HEK293 (cell line): Measurements from ENCODE around the gene PSMB11.

Experiments used
- CTCF ChIA-PET: fragments of 350-600 bp; formaldehyde crosslinking; extraction: SDS; loops from one replicate; lab custom pipeline; 2021; ENCODE audit warnings: antibody characterized with exemption; lab: Yijun Ruan, JAX
- POLR2A ChIA-PET: fragments of 300-600 bp; formaldehyde crosslinking; extraction: SDS; loops from one replicate; lab custom pipeline; 2020; ENCODE audit warnings: antibody characterized with exemption, inconsistent platforms; lab: Yijun Ruan, JAX
- H3K27ac ChIP-seq: fragments of 200-500 bp; sonication (Bioruptor generic); 2 replicates; pipeline ENCODE4 v1.5.1; 2014; ENCODE audit warnings: low read depth, low read length, control low read depth, inconsistent platforms; ENCODE audit errors: extremely low read depth
- H3K36me3 ChIP-seq, 2 experiments: fragments of 200-500 bp in 1 of 2; sonication (Bioruptor generic) in 1 of 2; 1 replicate in 1 of 2; 2 replicates in 1 of 2; pipeline ENCODE4 v1.5.1; 2014 to 2017; ENCODE audit warnings: inconsistent platforms in 2 of 2, low read length in 2 of 2; ENCODE audit not compliant: control insufficient read depth in 2 of 2, insufficient read depth in 1 of 2
- H3K4me1 ChIP-seq: fragments of 200-500 bp; sonication (Bioruptor generic); 2 replicates; pipeline ENCODE4 v1.5.1; 2014; ENCODE audit warnings: mild to moderate bottlenecking, low read length, inconsistent platforms; ENCODE audit not compliant: control insufficient read depth, insufficient read depth
- H3K4me3 ChIP-seq: 2 replicates; pipeline ENCODE4 v1.5.1; 2011; ENCODE audit warnings: low read depth, mild to moderate bottlenecking, control low read depth, low read length, moderate library complexity
- H3K9me3 ChIP-seq: fragments of 200-500 bp; sonication (Bioruptor generic); 2 replicates; pipeline ENCODE4 v1.5.1; 2014; ENCODE audit warnings: low read depth, low read length, inconsistent platforms; ENCODE audit not compliant: control insufficient read depth, insufficient read depth
- FEZF1 ChIP-seq: fragments of 450-650 bp; formaldehyde crosslinking; IDR thresholded peaks from 2 replicates; pipeline ENCODE4 v1.5.1; 2016; ENCODE audit warnings: missing biosample characterization, missing genetic modification characterization
- GLI4 ChIP-seq: fragments of 450-650 bp; formaldehyde crosslinking; IDR thresholded peaks from 2 replicates; pipeline ENCODE4 v1.5.1; 2016; ENCODE audit warnings: missing biosample characterization, missing genetic modification characterization
- HOXD13 ChIP-seq: sonication (generic); formaldehyde crosslinking; IDR thresholded peaks from 2 replicates; pipeline ENCODE4 v1.8.0; 2022; ENCODE audit warnings: missing genetic modification reagents, borderline replicate concordance
- IKZF3 ChIP-seq: fragments of 450-650 bp; IDR thresholded peaks from 2 replicates; pipeline ENCODE4 v1.5.0; 2018; ENCODE audit warnings: missing biosample characterization, mild to moderate bottlenecking, missing genetic modification characterization, moderate library complexity
- RBAK ChIP-seq: fragments of 450-650 bp; formaldehyde crosslinking; IDR thresholded peaks from 2 replicates; pipeline ENCODE4 v1.5.1; 2016; ENCODE audit warnings: missing biosample characterization, missing genetic modification characterization
- SCRT1 ChIP-seq: fragments of 450-650 bp; formaldehyde crosslinking; IDR thresholded peaks from 2 replicates; pipeline ENCODE4 v1.5.1; 2016; ENCODE audit warnings: missing biosample characterization, missing genetic modification characterization, borderline replicate concordance
- SCRT2 ChIP-seq: fragments of 450-650 bp; formaldehyde crosslinking; IDR thresholded peaks from 2 replicates; pipeline ENCODE4 v1.5.1; 2016; ENCODE audit warnings: missing biosample characterization, missing genetic modification characterization
- ZBTB20 ChIP-seq: fragments of 450-650 bp; formaldehyde crosslinking; IDR thresholded peaks from 2 replicates; pipeline ENCODE4 v1.5.1; 2016; ENCODE audit warnings: missing biosample characterization, missing genetic modification characterization
- ZBTB7A ChIP-seq: fragments of 450-650 bp; formaldehyde crosslinking; IDR thresholded peaks from 2 replicates; pipeline ENCODE4 v1.5.1; 2016; ENCODE audit warnings: low read depth, missing biosample characterization, missing genetic modification characterization
- ZFHX2 ChIP-seq: fragments of 450-650 bp; formaldehyde crosslinking; conservative IDR thresholded peaks from 2 replicates; pipeline ENCODE4 v1.5.1; 2016; ENCODE audit warnings: missing biosample characterization, missing genetic modification characterization
- ZNF10 ChIP-seq: fragments of 450-650 bp; formaldehyde crosslinking; IDR thresholded peaks from 2 replicates; pipeline ENCODE4 v1.5.1; 2017; ENCODE audit warnings: missing biosample characterization, missing genetic modification characterization
- ZNF121 ChIP-seq: fragments of 450-650 bp; formaldehyde crosslinking; IDR thresholded peaks from 2 replicates; pipeline ENCODE4 v1.5.1; 2016; ENCODE audit warnings: missing biosample characterization, missing genetic modification characterization
- ZNF202 ChIP-seq: fragments of 450-650 bp; formaldehyde crosslinking; IDR thresholded peaks from 2 replicates; pipeline ENCODE4 v1.5.1; 2016; ENCODE audit warnings: missing biosample characterization, missing genetic modification characterization, borderline replicate concordance
- ZNF214 ChIP-seq: fragments of 450-650 bp; formaldehyde crosslinking; IDR thresholded peaks from 2 replicates; pipeline ENCODE4 v1.5.1; 2017; ENCODE audit warnings: missing biosample characterization, mild to moderate bottlenecking, missing genetic modification characterization, borderline replicate concordance
- ZNF24 ChIP-seq: fragments of 450-650 bp; formaldehyde crosslinking; IDR thresholded peaks from 2 replicates; pipeline ENCODE4 v1.5.1; 2016; ENCODE audit warnings: missing biosample characterization, missing genetic modification characterization
- ZNF48 ChIP-seq: fragments of 450-650 bp; formaldehyde crosslinking; IDR thresholded peaks from 2 replicates; pipeline ENCODE4 v1.5.1; 2016; ENCODE audit warnings: missing biosample characterization, missing genetic modification characterization
- ZNF76 ChIP-seq: fragments of 450-650 bp; formaldehyde crosslinking; IDR thresholded peaks from 2 replicates; pipeline ENCODE4; 2016; ENCODE audit warnings: low read depth, missing biosample characterization, missing genetic modification characterization, borderline replicate concordance
- ZNF792 ChIP-seq: fragments of 450-650 bp; formaldehyde crosslinking; IDR thresholded peaks from 2 replicates; pipeline ENCODE4 v1.5.1; 2016; ENCODE audit warnings: missing biosample characterization, missing genetic modification characterization
- ZNF837 ChIP-seq: fragments of 450-650 bp; formaldehyde crosslinking; IDR thresholded peaks from 2 replicates; pipeline ENCODE4 v1.5.1; 2016; ENCODE audit warnings: missing biosample characterization, missing genetic modification characterization
- TF ChIP-seq, protein P1 (sequence below): fragments of 450-650 bp; formaldehyde crosslinking; conservative IDR thresholded peaks from 2 replicates; pipeline ENCODE4 v1.5.1; 2016; ENCODE audit warnings: low read depth, missing biosample characterization, missing genetic modification characterization
- TF ChIP-seq, protein P2 (sequence below): fragments of 450-650 bp; formaldehyde crosslinking; IDR thresholded peaks from 2 replicates; pipeline ENCODE4 v1.5.1; 2016; ENCODE audit warnings: missing biosample characterization, missing genetic modification characterization
- TF ChIP-seq, protein P3 (sequence below): fragments of 450-650 bp; formaldehyde crosslinking; IDR thresholded peaks from 2 replicates; pipeline ENCODE4; 2016; ENCODE audit warnings: missing biosample characterization, missing genetic modification characterization
- TF ChIP-seq, protein P4 (sequence below): fragments of 450-650 bp; formaldehyde crosslinking; IDR thresholded peaks from 2 replicates; pipeline ENCODE4 v1.5.1; 2016; ENCODE audit warnings: missing biosample characterization, missing genetic modification characterization, borderline replicate concordance
- TF ChIP-seq, protein P5 (sequence below): fragments of 450-650 bp; formaldehyde crosslinking; IDR thresholded peaks from 2 replicates; pipeline ENCODE4 v1.5.1; 2016; ENCODE audit warnings: missing biosample characterization, missing genetic modification characterization

The PSMB11 gene

DNA sequence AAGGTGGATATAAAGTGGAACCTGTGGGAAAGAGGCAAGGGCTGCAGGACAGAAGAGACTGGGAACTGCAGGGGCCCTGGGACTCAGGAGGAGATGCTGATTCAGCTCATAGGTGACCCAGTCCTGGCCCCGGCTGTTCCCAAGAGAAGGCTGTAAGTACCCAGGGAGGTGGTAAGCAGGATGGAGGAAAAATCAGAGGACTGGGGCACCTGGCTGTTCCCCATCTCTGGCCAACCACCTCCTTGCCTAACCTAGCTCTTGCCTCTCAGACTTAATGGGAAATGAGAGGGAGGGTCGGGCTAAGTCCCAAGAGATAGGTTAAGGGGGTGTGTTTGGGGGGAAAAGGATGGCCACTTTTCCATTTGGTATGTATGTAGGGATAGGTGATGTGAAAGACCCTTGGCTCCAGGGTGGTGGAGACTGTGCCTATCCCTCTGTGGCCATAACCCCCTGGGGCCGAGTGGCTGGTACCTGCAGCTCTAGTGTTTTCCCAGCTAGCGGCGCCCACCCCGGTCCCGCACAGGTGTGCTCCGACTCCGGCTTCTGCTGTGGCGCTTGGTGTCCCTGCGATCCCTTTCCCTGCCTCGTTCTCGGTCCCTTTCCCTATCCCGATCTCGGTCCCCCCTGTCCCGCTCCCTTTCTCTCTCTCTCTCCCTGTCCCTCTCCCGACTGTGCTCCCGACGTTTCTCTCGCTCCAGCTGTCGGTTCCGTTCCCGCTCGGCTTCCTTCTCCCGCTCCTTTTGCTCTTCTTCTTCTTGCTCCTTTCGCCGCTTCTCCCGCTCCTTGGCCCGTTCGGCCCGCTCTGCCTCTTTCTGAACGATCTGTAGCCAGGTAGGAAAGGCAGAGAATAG, 16.9 kb downstream of the PSMB11 start (continued):
- TF ChIP-seq, protein P1, sequence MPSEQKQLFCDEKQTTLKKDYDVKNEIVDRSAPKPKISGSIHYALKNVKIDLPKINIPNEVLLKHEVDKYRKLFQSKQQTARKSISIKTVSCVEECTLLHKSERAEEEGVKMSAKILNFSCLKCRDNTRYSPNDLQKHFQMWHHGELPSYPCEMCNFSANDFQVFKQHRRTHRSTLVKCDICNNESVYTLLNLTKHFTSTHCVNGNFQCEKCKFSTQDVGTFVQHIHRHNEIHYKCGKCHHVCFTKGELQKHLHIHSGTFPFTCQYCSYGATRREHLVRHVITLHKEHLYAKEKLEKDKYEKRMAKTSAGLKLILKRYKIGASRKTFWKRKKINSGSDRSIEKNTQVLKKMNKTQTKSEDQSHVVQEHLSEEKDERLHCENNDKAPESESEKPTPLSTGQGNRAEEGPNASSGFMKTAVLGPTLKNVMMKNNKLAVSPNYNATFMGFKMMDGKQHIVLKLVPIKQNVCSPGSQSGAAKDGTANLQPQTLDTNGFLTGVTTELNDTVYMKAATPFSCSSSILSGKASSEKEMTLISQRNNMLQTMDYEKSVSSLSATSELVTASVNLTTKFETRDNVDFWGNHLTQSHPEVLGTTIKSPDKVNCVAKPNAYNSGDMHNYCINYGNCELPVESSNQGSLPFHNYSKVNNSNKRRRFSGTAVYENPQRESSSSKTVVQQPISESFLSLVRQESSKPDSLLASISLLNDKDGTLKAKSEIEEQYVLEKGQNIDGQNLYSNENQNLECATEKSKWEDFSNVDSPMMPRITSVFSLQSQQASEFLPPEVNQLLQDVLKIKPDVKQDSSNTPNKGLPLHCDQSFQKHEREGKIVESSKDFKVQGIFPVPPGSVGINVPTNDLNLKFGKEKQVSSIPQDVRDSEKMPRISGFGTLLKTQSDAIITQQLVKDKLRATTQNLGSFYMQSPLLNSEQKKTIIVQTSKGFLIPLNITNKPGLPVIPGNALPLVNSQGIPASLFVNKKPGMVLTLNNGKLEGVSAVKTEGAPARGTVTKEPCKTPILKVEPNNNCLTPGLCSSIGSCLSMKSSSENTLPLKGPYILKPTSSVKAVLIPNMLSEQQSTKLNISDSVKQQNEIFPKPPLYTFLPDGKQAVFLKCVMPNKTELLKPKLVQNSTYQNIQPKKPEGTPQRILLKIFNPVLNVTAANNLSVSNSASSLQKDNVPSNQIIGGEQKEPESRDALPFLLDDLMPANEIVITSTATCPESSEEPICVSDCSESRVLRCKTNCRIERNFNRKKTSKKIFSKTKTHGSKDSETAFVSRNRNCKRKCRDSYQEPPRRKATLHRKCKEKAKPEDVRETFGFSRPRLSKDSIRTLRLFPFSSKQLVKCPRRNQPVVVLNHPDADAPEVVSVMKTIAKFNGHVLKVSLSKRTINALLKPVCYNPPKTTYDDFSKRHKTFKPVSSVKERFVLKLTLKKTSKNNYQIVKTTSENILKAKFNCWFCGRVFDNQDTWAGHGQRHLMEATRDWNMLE = no peak
- TF ChIP-seq ZFHX2 (tag by site-specific recombination) (no peak), ZNF214 (no peak), ZNF48 (no peak), IKZF3 (tag by site-specific recombination) (no peak), FEZF1 (tag by site-specific recombination) (no peak), ZNF792 (tag by site-specific recombination) (no peak), ZBTB20 (peak; percentile 55), SCRT2 (tag by site-specific recombination) (no peak), ZNF837 (tag by site-specific recombination) (no peak), ZNF202 (tag by site-specific recombination) (peak; percentile 80)
- TF ChIP-seq, protein P2, sequence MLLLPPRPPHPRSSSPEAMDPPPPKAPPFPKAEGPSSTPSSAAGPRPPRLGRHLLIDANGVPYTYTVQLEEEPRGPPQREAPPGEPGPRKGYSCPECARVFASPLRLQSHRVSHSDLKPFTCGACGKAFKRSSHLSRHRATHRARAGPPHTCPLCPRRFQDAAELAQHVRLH (tag by site-specific recombination) = no peak
- TF ChIP-seq, protein P3, sequence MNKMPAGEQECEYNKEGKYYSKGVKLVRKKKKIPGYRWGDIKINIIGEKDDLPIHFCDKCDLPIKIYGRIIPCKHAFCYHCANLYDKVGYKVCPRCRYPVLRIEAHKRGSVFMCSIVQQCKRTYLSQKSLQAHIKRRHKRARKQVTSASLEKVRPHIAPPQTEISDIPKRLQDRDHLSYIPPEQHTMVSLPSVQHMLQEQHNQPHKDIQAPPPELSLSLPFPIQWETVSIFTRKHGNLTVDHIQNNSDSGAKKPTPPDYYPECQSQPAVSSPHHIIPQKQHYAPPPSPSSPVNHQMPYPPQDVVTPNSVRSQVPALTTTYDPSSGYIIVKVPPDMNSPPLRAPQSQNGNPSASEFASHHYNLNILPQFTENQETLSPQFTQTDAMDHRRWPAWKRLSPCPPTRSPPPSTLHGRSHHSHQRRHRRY (tag by site-specific recombination) = no peak

DNA sequence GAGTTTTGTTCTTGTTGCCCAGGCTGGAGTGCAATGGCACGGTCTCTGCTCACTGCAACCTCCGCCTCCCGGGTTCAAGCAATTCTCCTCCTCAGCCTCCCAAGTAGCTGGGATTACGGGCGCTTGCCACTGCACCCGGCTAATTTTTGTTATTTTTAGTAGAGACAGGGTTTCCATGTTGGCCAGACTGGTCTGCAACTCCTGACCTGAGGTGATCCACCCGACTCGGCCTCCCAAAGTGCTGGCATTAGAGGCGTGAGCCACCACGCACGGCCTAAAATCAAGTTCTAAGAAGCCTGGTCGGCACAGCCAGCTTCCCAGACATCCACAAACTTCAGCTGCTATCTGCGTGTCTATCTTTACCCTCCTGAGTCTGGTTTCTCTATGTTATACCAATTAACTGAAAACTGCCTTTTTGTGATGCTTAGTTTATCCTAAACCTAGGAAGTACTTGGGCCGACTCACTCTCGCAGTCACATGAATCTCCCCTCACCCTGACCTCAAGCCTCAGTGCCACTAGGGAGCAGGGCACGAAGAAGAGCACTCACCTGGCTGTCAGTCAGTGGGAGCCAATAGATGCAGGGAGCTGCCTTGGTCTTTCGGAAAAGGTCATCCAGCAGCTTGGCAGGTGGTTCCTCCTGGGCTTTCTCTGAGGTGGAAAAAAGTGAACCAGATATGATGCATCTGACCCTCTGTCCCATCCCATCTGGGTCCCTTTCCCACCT, 18.7 kb downstream of the PSMB11 start:
- Histone ChIP-seq H3K9me3 (no peaks in the 10 kb centered on the region), H3K27ac (no peak overlapping the region), H3K4me1 (peaks cover 4% of the 10 kb centered on the region; the same call in 1 of the 2 replicates), H3K4me3 (no peak overlapping the region), H3K36me3 (peaks cover 39 to 69% of the 10 kb centered on the region in 2 experiments)
- TF ChIP-seq GLI4 (tag by site-specific recombination) (no peak), ZNF121 (tag by site-specific recombination) (no peak), ZBTB7A (no peak), ZNF202 (tag by site-specific recombination) (no peak), ZNF24 (tag by site-specific recombination) (no peak), ZNF10 (tag by site-specific recombination) (no peak), RBAK (tag by site-specific recombination) (no peak), HOXD13 (CRISPR knock-in tag) (no peak), SCRT1 (no peak), ZNF76 (tag by site-specific recombination) (no peak)
- TF ChIP-seq, protein P4, sequence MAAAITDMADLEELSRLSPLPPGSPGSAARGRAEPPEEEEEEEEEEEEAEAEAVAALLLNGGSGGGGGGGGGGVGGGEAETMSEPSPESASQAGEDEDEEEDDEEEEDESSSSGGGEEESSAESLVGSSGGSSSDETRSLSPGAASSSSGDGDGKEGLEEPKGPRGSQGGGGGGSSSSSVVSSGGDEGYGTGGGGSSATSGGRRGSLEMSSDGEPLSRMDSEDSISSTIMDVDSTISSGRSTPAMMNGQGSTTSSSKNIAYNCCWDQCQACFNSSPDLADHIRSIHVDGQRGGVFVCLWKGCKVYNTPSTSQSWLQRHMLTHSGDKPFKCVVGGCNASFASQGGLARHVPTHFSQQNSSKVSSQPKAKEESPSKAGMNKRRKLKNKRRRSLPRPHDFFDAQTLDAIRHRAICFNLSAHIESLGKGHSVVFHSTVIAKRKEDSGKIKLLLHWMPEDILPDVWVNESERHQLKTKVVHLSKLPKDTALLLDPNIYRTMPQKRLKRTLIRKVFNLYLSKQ = no peak
- TF ChIP-seq, protein P5, sequence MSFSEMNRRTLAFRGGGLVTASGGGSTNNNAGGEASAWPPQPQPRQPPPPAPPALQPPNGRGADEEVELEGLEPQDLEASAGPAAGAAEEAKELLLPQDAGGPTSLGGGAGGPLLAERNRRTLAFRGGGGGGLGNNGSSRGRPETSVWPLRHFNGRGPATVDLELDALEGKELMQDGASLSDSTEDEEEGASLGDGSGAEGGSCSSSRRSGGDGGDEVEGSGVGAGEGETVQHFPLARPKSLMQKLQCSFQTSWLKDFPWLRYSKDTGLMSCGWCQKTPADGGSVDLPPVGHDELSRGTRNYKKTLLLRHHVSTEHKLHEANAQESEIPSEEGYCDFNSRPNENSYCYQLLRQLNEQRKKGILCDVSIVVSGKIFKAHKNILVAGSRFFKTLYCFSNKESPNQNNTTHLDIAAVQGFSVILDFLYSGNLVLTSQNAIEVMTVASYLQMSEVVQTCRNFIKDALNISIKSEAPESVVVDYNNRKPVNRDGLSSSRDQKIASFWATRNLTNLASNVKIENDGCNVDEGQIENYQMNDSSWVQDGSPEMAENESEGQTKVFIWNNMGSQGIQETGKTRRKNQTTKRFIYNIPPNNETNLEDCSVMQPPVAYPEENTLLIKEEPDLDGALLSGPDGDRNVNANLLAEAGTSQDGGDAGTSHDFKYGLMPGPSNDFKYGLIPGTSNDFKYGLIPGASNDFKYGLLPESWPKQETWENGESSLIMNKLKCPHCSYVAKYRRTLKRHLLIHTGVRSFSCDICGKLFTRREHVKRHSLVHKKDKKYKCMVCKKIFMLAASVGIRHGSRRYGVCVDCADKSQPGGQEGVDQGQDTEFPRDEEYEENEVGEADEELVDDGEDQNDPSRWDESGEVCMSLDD (tag by site-specific recombination) = no peak
- ChIA-PET POLR2A (interaction anchor here (0.6 to 3.5 kb wide), 5 partner anchors 34 to 473 kb away, joined by 3 to 20 read pairs (median 6); partner anchors contain the start of genes ACIN1 and C14orf119), CTCF (interaction anchor here (0.7 to 16.2 kb wide), 7 partner anchors 8 to 131 kb away, joined by 3 to 469 read pairs (median 12); partner anchors contain the start of genes ACIN1, AJUBA and PRMT5)
